ENCODE results near the gene SCN3A.

Gene SCN3A

GRCh38 chr2:165070076-165070475, 133.8 kb downstream of the SCN3A start:
- Histone ChIP-seq H4K20me1 (ENCODE audit: insufficient read depth, low read length) (no peaks in the 10 kb centered on the region), H3K9me3 (replicated peaks; ENCODE audit: insufficient read depth, low read length) (no peaks in the 10 kb centered on the region)

GRCh38 chr2:165069151-165069550, 134.7 kb downstream of the SCN3A start:
- no peaks in the 10 kb centered on the region for H3K79me2 ChIP-seq (ENCODE audit: low read length)
- no peak overlapping the region for H3K9ac ChIP-seq (ENCODE audit: low read length)
- DNase-seq, result no peak
- no peaks in the 10 kb centered on the region for H3K4me1 ChIP-seq (ENCODE audit: low read length)
- no peak overlapping the region for H3K27ac ChIP-seq (ENCODE audit: low read length)
- H3K36me3 ChIP-seq (replicated peaks; ENCODE audit: insufficient read depth, low read length), result no peaks in the 10 kb centered on the region
- H3K9me3 ChIP-seq (replicated peaks; ENCODE audit: insufficient read depth, low read length), result no peaks in the 10 kb centered on the region
- TF ChIP-seq EZH2 (optimal IDR thresholded peaks at IDR 0.05; ENCODE audit: low read depth, low read length) (no peak), CTCF (IDR thresholded peaks at IDR 0.05; ENCODE audit: low read length) (no peak), EZH2phosphoT487 (IDR thresholded peaks at IDR 0.05; ENCODE audit: low read length) (no peak)
- H3K27me3 ChIP-seq (replicated peaks; ENCODE audit: insufficient read depth, low read length), result no peaks in the 10 kb centered on the region
- no peak overlapping the region for H2AFZ ChIP-seq (ENCODE audit: low read length)
- no peak overlapping the region for H3K4me3 ChIP-seq (ENCODE audit: low read length)
- no peaks in the 10 kb centered on the region for H4K20me1 ChIP-seq (ENCODE audit: insufficient read depth, low read length)
- H3K4me2 ChIP-seq (ENCODE audit: low read depth, low read length), result no peak overlapping the region
- no peaks in the 10 kb centered on the region for H3F3A ChIP-seq (ENCODE audit: insufficient read depth, low read length)
- no peaks in the 10 kb centered on the region for H3K9me2 ChIP-seq (replicated peaks; ENCODE audit: insufficient read depth, low read length)

More at GRCh38 chr2:165070076-165070475, 133.8 kb downstream of the SCN3A start:
- Histone ChIP-seq H3K27me3 (replicated peaks; ENCODE audit: insufficient read depth, low read length) (no peaks in the 10 kb centered on the region), H2AFZ (ENCODE audit: low read length) (no peak overlapping the region), H3K36me3 (replicated peaks; ENCODE audit: insufficient read depth, low read length) (no peaks in the 10 kb centered on the region), H3F3A (ENCODE audit: insufficient read depth, low read length) (no peaks in the 10 kb centered on the region), H3K4me2 (ENCODE audit: low read depth, low read length) (no peak overlapping the region), H3K27ac (ENCODE audit: low read length) (no peak overlapping the region), H3K4me3 (ENCODE audit: low read length) (no peak overlapping the region), H3K9ac (ENCODE audit: low read length) (no peak overlapping the region), H3K4me1 (ENCODE audit: low read length) (no peaks in the 10 kb centered on the region), H3K79me2 (ENCODE audit: low read length) (no peaks in the 10 kb centered on the region), H3K9me2 (replicated peaks; ENCODE audit: insufficient read depth, low read length) (no peaks in the 10 kb centered on the region)
- TF ChIP-seq CTCF (IDR thresholded peaks at IDR 0.05; ENCODE audit: low read length), result no peak
- TF ChIP-seq EZH2 (optimal IDR thresholded peaks at IDR 0.05; ENCODE audit: low read depth, low read length), result no peak
- no peak for TF ChIP-seq EZH2phosphoT487 (IDR thresholded peaks at IDR 0.05; ENCODE audit: low read length)
- no peak for DNase-seq

- Histone ChIP-seq H3K4me3 (ENCODE audit: low read length) (no peak overlapping the region), H3K4me1 (ENCODE audit: low read length) (no peaks in the 10 kb centered on the region), H3K4me2 (ENCODE audit: low read depth, low read length) (no peak overlapping the region), H4K20me1 (ENCODE audit: insufficient read depth, low read length) (no peaks in the 10 kb centered on the region), H3K79me2 (ENCODE audit: low read length) (no peaks in the 10 kb centered on the region), H3K36me3 (replicated peaks; ENCODE audit: insufficient read depth, low read length) (no peaks in the 10 kb centered on the region), H2AFZ (ENCODE audit: low read length) (no peak overlapping the region), H3K27me3 (replicated peaks; ENCODE audit: insufficient read depth, low read length) (no peaks in the 10 kb centered on the region), H3K9me2 (replicated peaks; ENCODE audit: insufficient read depth, low read length) (no peaks in the 10 kb centered on the region), H3K9ac (ENCODE audit: low read length) (no peak overlapping the region), H3K9me3 (replicated peaks; ENCODE audit: insufficient read depth, low read length) (no peaks in the 10 kb centered on the region), H3F3A (ENCODE audit: insufficient read depth, low read length) (no peaks in the 10 kb centered on the region), H3K27ac (ENCODE audit: low read length) (no peak overlapping the region)
- no peak for DNase-seq
- TF ChIP-seq CTCF (IDR thresholded peaks at IDR 0.05; ENCODE audit: low read length), result no peak
- TF ChIP-seq EZH2 (optimal IDR thresholded peaks at IDR 0.05; ENCODE audit: low read depth, low read length), result no peak
- no peak for TF ChIP-seq EZH2phosphoT487 (IDR thresholded peaks at IDR 0.05; ENCODE audit: low read length)
These were observed 135.4 kb downstream of the SCN3A start for GRCh38 chr2:165068487-165068757.

Data from MM.1S (cell line).